ENCODE measurements around the gene ZNF521. TPM values are rescaled to one million over a fixed set of nuclear protein-coding genes. Genes with fewer than 3 reads are reported as not detected.

ZNF521 gene
- total RNA-seq, 1 experiment from 2014 or later = not detected

DNA sequence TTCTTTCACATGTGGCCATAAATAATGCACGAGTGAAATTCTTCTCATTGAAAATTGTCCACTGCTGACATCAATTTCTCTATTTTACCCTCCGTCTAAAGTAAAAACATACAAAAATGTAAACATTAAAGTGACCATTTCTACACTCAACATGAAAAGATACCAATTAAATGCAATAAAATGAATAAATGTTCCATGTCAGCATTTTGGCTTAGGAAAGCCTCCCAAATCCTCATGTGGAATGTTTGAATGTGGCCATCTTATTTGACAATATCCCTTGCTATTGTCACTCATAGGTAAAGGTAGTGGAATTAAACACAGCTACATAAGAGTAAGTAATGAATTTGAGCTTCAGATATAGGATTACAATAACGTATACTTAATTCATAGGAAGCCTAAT is 60.8 kb downstream of the ZNF521 start:
- Histone ChIP-seq H3K4me1 (ENCODE audit: insufficient read depth, low read length, poor library complexity, severe bottlenecking) (no peaks in the 10 kb centered on the region), H3K4me3 (ENCODE audit: low read depth, low read length, poor library complexity, severe bottlenecking) (no peak overlapping the region), H3K27ac (ENCODE audit: low read depth, low read length, poor library complexity, severe bottlenecking) (no peak overlapping the region), H3K27me3 (replicated peaks; ENCODE audit: insufficient read depth, low read depth, low read length, poor library complexity) (peaks cover 25% of the 10 kb centered on the region), H3K36me3 (ENCODE audit: insufficient read depth, low read length, poor library complexity, severe bottlenecking) (no peaks in the 10 kb centered on the region), H3K9me3 (ENCODE audit: low read depth, low read length, poor library complexity, severe bottlenecking) (no peaks in the 10 kb centered on the region)
- no peak for DNase-seq (ENCODE audit: low spot score)
- CTCF ChIA-PET = no interaction called here
- TF ChIP-seq, protein P1, sequence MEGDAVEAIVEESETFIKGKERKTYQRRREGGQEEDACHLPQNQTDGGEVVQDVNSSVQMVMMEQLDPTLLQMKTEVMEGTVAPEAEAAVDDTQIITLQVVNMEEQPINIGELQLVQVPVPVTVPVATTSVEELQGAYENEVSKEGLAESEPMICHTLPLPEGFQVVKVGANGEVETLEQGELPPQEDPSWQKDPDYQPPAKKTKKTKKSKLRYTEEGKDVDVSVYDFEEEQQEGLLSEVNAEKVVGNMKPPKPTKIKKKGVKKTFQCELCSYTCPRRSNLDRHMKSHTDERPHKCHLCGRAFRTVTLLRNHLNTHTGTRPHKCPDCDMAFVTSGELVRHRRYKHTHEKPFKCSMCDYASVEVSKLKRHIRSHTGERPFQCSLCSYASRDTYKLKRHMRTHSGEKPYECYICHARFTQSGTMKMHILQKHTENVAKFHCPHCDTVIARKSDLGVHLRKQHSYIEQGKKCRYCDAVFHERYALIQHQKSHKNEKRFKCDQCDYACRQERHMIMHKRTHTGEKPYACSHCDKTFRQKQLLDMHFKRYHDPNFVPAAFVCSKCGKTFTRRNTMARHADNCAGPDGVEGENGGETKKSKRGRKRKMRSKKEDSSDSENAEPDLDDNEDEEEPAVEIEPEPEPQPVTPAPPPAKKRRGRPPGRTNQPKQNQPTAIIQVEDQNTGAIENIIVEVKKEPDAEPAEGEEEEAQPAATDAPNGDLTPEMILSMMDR (conservative IDR thresholded peaks at IDR 0.05; ENCODE audit: low read depth, low read length) = no peak
- TF ChIP-seq EZH2 (IDR thresholded peaks at IDR 0.05; ENCODE audit: borderline replicate concordance, low read depth, low read length, poor library complexity, severe bottlenecking) = no peak
- POLR2A ChIA-PET (ENCODE audit: low non-redundant PET) = no interaction called here
- no TSS peak for BruUV-seq (replicated peaks)
- intact Hi-C loops (cut with micrococcal nuclease; ENCODE audit: unreplicated experiment) = no loop called here

DNA sequence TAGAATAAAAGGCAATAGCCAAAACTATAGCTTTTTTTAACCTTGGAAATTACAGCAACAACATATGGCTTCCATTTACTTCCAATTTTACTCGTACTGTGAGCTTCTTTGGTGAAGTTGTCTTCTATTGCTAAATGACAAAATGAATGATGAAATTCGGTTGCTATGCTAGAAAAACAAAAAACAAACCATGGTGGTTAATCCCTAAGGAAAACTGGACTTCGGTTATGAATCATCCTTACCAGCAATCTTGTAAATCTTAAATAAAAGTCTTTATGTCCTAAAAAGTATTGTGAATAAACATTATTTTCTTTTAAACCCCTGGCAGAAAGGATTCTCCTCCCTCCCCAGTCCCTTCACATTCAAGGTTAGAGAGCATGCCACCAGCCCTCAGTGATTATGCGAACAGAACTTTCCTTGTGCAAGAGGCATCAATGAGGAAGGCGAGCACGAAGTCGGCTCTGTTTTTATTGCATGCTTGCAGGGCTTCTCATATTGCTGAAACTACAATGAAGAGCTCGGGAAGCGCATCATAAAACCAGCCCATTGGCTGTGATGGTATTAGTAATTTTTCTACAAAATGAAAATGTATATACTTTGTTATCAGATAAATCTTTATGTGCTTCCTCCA is 62.9 kb downstream of the ZNF521 start:
- ChIA-PET CTCF (no interaction called here), POLR2A (ENCODE audit: low non-redundant PET) (no interaction called here)
- H3K27me3 ChIP-seq (replicated peaks; ENCODE audit: insufficient read depth, low read depth, low read length, poor library complexity) = peaks cover 25% of the 10 kb centered on the region
- no TSS peak for BruUV-seq (replicated peaks)
- H3K27ac ChIP-seq (ENCODE audit: low read depth, low read length, poor library complexity, severe bottlenecking) = no peak overlapping the region
- no peaks in the 10 kb centered on the region for H3K9me3 ChIP-seq (ENCODE audit: low read depth, low read length, poor library complexity, severe bottlenecking)
- no peak for DNase-seq (ENCODE audit: low spot score)
- intact Hi-C loops (cut with micrococcal nuclease; ENCODE audit: unreplicated experiment) = no loop called here
- no peak for TF ChIP-seq EZH2 (IDR thresholded peaks at IDR 0.05; ENCODE audit: borderline replicate concordance, low read depth, low read length, poor library complexity, severe bottlenecking)
- TF ChIP-seq, protein P1 (conservative IDR thresholded peaks at IDR 0.05; ENCODE audit: low read depth, low read length) = no peak
- H3K36me3 ChIP-seq (ENCODE audit: insufficient read depth, low read length, poor library complexity, severe bottlenecking) = no peaks in the 10 kb centered on the region
- no peak overlapping the region for H3K4me3 ChIP-seq (ENCODE audit: low read depth, low read length, poor library complexity, severe bottlenecking)
- no peaks in the 10 kb centered on the region for H3K4me1 ChIP-seq (ENCODE audit: insufficient read depth, low read length, poor library complexity, severe bottlenecking)

DNA sequence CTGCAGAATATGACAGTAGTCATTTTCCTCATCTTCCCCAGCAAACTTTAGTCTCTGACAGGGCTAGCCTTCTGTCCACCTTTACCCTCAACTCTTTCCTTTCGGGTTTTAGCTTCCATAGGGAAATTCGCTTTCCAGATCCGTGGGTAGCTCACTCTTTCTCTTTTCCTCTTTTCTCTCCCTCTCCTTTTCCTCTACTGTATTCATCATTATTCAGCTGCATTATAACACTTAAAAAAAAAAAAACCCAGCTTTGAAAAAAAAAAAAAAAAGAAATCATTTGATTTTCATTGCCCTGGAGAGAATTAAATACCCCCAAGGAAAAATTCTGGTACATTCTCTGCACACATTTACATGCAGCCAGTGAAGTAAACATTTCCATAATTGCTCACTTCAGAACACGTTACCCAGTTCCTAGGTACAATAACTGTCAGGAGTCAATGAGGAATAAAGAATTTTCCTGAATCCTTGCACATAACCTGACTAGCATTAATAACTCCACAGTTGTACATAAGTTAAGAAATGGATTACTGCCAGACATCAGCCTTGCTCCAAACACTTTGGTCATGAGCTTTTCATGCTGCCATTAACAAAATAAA is 63.5 kb downstream of the ZNF521 start:
- intact Hi-C loops (cut with micrococcal nuclease; ENCODE audit: unreplicated experiment) = no loop called here
- H3K27ac ChIP-seq (ENCODE audit: low read depth, low read length, poor library complexity, severe bottlenecking) = no peak overlapping the region
- H3K9me3 ChIP-seq (ENCODE audit: low read depth, low read length, poor library complexity, severe bottlenecking) = no peaks in the 10 kb centered on the region
- H3K36me3 ChIP-seq (ENCODE audit: insufficient read depth, low read length, poor library complexity, severe bottlenecking) = no peaks in the 10 kb centered on the region
- peaks cover 25% of the 10 kb centered on the region for H3K27me3 ChIP-seq (replicated peaks; ENCODE audit: insufficient read depth, low read depth, low read length, poor library complexity)
- BruUV-seq (replicated peaks) = no TSS peak
- H3K4me1 ChIP-seq (ENCODE audit: insufficient read depth, low read length, poor library complexity, severe bottlenecking) = no peaks in the 10 kb centered on the region
- CTCF ChIA-PET = interaction anchor here (0.6 kb wide), 1 partner anchor 21 kb away, joined by 3 read pairs; no protein-coding TSS in a partner anchor
- POLR2A ChIA-PET (ENCODE audit: low non-redundant PET) = no interaction called here
- TF ChIP-seq, protein P1 (conservative IDR thresholded peaks at IDR 0.05; ENCODE audit: low read depth, low read length) = no peak
- TF ChIP-seq EZH2 (IDR thresholded peaks at IDR 0.05; ENCODE audit: borderline replicate concordance, low read depth, low read length, poor library complexity, severe bottlenecking) = no peak
- H3K4me3 ChIP-seq (ENCODE audit: low read depth, low read length, poor library complexity, severe bottlenecking) = no peak overlapping the region
- DNase-seq (ENCODE audit: low spot score) = no peak
